ENCODE data around the gene ESF1. TPM values are rescaled to one million over a fixed set of nuclear protein-coding genes. Genes with fewer than 3 reads are reported as not detected.
"Not testable (repeated sequence)": the region's sequence is repeated elsewhere in the genome, so short reads cannot be mapped to it uniquely, and the experiment has no call there.

Gene ESF1
- total and polyA plus RNA-seq, 12 donors = 5.9 to 23.1 (median 13.5) TPM

DNA sequence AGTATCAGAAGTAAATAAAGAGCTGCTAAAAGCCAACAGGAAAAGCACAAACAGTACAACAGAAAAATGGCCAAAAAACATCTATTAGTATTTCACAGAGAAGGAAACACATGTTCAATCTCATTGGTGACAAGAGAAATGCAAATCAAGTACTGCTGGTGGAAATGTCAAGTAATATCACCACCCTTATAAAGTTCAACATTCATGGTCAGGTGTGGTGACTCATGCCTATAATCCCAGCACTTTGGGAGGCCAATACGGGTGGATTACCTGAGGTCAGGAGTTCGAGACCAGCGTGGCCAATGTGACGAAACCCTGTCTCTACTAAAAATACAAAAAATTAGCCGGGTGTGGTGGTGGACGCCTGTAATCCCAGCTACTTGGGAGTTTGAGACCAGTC lies 42.8 kb downstream of the ESF1 start:
- intact Hi-C loops (cut with DNase I) = no loop called here
- H3K4me1 ChIP-seq = peaks cover 0 to 23% (median 6%) of the 10 kb centered on the region in 9 donors
- no peak overlapping the region for H3K4me3 ChIP-seq
- H3K9me3 ChIP-seq = peaks cover 0 to 28% (median 7%) of the 10 kb centered on the region in 11 donors
- 84 to 98% methylated on average over 6 of the region's 6 CpGs for WGBS, 2 donors
- no peak for DNase-seq
- no peak for ATAC-seq
- peaks cover 0 to 30% (median 12%) of the 10 kb centered on the region in 9 donors for H3K36me3 ChIP-seq
- no peaks in the 10 kb centered on the region for H3K27me3 ChIP-seq
- TF ChIP-seq, protein P1, sequence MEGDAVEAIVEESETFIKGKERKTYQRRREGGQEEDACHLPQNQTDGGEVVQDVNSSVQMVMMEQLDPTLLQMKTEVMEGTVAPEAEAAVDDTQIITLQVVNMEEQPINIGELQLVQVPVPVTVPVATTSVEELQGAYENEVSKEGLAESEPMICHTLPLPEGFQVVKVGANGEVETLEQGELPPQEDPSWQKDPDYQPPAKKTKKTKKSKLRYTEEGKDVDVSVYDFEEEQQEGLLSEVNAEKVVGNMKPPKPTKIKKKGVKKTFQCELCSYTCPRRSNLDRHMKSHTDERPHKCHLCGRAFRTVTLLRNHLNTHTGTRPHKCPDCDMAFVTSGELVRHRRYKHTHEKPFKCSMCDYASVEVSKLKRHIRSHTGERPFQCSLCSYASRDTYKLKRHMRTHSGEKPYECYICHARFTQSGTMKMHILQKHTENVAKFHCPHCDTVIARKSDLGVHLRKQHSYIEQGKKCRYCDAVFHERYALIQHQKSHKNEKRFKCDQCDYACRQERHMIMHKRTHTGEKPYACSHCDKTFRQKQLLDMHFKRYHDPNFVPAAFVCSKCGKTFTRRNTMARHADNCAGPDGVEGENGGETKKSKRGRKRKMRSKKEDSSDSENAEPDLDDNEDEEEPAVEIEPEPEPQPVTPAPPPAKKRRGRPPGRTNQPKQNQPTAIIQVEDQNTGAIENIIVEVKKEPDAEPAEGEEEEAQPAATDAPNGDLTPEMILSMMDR (IDR thresholded peaks at IDR 0.05) = no peak
- H3K27ac ChIP-seq = no peak overlapping the region

DNA sequence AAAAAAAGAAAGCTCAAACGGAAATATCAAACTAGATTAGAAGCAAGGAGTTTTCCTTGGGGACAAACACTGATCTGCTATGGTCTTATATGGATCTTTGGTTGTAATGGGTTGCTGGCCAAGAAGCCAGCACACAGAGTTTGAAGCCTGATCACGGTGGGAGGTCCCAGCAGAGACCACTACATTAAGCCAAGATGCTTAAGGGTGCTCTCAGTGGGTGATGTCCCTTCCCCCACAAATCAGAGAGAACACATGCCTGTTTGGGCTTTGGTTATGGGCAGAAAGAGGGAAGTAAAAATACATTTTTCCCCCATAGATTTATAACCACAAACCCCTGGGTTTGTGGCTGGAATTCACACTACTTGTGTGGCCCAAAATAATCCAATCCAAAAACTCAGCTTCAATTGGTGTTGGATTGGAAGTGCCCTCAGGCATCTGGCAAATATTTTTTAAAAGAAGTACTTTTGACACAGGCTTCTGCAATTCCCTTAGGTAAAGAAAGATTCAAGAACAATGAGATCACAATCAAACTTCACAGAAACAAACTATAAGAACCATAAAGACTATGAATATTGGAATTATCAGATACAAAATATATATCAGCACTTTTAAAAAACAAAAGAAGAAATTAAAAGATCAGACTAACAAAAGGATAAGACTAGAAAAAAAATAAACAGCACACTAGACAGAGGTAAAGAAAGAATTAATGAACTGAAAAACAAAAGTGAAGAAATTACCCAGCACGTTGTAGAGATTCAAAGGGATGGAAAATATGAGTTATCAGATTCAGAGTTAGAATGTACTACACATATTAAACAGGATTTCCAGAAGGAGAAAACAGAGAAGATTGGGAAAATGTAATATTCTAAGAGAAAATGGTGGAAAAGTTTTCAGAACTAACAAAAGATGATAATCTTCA lies 44.7 kb downstream of the ESF1 start:
- WGBS, 2 donors = 67 to 73% methylated on average over 3 of the region's 3 CpGs
- Histone ChIP-seq H3K4me1 (peaks cover 0 to 29% (median 11%) of the 10 kb centered on the region in 9 donors), H3K27me3 (no peaks in the 10 kb centered on the region), H3K4me3 (no peak overlapping the region), H3K27ac (peak overlapping the region in 1 of 10 donors; percentile 12), H3K9me3 (peaks cover 0 to 28% (median 7%) of the 10 kb centered on the region in 11 donors), H3K36me3 (peaks cover 0 to 30% (median 12%) of the 10 kb centered on the region in 9 donors)
- intact Hi-C loops (cut with DNase I) = no loop called here
- TF ChIP-seq, protein P1 (IDR thresholded peaks at IDR 0.05) = no peak
- DNase-seq = no peak
- ATAC-seq = peak in 3 of 8 donors; percentile 18 to 62 (median 53)

DNA sequence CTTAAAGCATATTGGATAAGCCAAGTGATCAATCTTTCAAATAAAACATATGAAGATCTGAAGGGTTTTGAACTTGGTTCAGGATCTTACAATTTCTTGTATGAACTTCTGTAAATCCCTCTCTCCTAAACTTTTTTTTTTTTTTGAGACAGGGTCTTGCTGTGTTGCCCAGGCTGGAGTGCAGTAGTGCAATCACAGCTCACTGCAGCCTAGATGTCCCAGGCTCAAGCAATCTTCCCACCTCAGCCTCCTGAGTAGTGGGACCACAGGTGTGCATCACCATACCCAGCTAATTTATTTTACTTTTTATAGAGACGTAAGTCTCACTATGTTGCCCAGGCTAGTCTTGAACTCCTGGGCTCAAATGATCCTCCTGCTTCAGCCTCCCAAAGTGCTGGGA lies 46.5 kb downstream of the ESF1 start:
- WGBS, 2 donors = 98 to 100% methylated on average over 1 of the region's 1 CpG
- Histone ChIP-seq H3K36me3 (peaks cover 0 to 43% (median 12%) of the 10 kb centered on the region in 9 donors), H3K4me1 (peaks cover 0 to 29% (median 11%) of the 10 kb centered on the region in 9 donors), H3K9me3 (peaks cover 0 to 28% (median 7%) of the 10 kb centered on the region in 11 donors), H3K27ac (peak overlapping the region in 1 of 10 donors; percentile 48)
- ATAC-seq; H3K27me3 ChIP-seq; DNase-seq; intact Hi-C loops (cut with DNase I); H3K4me3 ChIP-seq: not testable (repeated sequence)

DNA sequence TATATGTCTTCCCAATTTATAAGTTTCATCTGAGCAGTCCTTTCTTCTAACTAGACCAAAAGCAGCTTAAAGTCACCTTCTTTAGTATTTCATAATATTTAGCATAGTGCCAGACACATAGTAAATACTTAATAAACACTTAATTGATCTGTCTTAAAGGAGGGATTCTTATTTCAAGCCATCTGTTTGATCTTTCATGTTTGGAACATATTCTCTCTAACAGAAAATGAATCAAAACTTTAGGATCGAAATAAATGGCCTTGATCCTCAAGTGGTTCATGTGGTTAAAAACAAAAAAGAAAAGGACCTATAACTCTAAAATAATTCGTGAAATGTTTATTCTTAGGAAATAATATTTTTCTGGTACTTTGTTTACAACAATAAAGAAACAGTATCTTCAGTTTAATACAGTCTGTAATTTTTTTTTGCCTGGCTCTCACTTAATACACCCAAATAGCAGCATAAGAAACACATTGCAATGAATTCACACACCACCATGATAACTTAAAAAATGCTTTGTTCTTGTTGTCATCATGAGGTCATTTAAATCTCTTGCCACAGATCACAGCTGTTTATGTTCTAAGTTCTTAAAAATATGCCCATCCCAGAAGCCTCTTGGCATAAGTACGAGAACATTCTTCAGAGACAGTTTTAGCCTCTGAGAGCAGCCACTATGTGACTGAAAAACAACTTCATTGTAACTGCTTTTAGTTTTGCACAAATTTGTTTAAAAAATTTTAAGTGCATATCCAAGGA lies 48.1 kb downstream of the ESF1 start:
- DNase-seq (no peak), ATAC-seq (peak in 7 of 8 donors; percentile 39 to 91 (median 80))
- peaks cover 0 to 47% (median 18%) of the 10 kb centered on the region in 9 donors for H3K36me3 ChIP-seq
- WGBS, 2 donors = 57 to 66% methylated on average over 3 of the region's 3 CpGs
- peaks cover 0 to 21% (median 7%) of the 10 kb centered on the region in 11 donors for H3K9me3 ChIP-seq
- peaks cover 0 to 29% (median 11%) of the 10 kb centered on the region in 9 donors for H3K4me1 ChIP-seq
- H3K27ac ChIP-seq = peak overlapping the region in 9 of 10 donors; percentile 0 to 55 (median 27)
- H3K27me3 ChIP-seq = no peaks in the 10 kb centered on the region
- TF ChIP-seq, protein P1 (IDR thresholded peaks at IDR 0.05) = no peak
- no peak overlapping the region for H3K4me3 ChIP-seq
- intact Hi-C loops (cut with DNase I) = no loop called here
